OCI-LY1 (cell line): ENCODE data around the gene SYNM.

ENCODE experiments used
- CTCF ChIP-seq: fragments of 200-600 bp; sonication (generic), shearing (Covaris generic); IDR thresholded peaks from 2 replicates; pipeline ENCODE4 v1.5.1; 2017; ENCODE audit warnings: mild to moderate bottlenecking, antibody characterized with exemption, low read length, moderate library complexity, mixed read lengths
- EZH2 ChIP-seq: fragments of 200-600 bp; sonication (generic), shearing (Covaris generic); IDR thresholded peaks from 2 replicates; pipeline ENCODE4 v1.8.0; 2017; ENCODE audit warnings: borderline replicate concordance, mixed run types, mild to moderate bottlenecking, antibody characterized with exemption, low read length, moderate library complexity, mixed read lengths

- no peak for TF ChIP-seq CTCF
- TF ChIP-seq EZH2 = no peak
These were observed 49.2 kb upstream of the SYNM start for GRCh38 chr15:99055555-99056134.
